Posterior cingulate gyrus (tissue), 11 donors: Measurements from ENCODE around the gene DBN1.

Experiments used
- DNase-seq, 10 donors: peaks; one replicate each; pipeline versions ENCODE4 v3.0.0 to v3.0.0-alpha.2; 2020 to 2021; ENCODE audit warnings: mixed read lengths in 3 of 10
- intact Hi-C: fragments of 100-400 bp; cut with DNase I; formaldehyde crosslinking; loops from one replicate; pipeline ENCODE4 v1.15.1; 2023

The DBN1 gene

GRCh38 chr5:177434942-177435738 lies 38.3 kb downstream of the DBN1 start:
- intact Hi-C loops = no loop called here
- no peak for DNase-seq

DNA sequence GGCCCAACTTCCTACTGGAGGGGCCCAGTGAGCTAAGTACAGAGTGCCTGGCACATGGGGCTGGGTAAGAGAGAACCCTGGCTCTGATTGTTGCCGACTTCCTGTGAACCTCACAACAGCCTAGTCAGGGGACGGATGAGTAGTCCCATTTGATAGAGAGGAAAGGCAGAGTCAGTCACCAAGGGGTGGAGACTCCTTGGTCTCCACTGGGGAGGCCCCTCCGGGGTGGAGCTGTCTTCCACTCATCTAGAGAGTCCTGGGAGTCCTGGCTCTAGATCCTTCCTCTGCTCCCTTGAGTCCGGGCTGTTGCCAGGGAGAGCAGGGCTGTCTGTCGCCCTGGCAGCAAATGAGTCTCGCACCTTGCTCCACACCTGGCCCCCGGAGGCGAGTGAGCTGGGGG lies 39.0 kb downstream of the DBN1 start:
- intact Hi-C loops = no loop called here
- no peak for DNase-seq

DNA sequence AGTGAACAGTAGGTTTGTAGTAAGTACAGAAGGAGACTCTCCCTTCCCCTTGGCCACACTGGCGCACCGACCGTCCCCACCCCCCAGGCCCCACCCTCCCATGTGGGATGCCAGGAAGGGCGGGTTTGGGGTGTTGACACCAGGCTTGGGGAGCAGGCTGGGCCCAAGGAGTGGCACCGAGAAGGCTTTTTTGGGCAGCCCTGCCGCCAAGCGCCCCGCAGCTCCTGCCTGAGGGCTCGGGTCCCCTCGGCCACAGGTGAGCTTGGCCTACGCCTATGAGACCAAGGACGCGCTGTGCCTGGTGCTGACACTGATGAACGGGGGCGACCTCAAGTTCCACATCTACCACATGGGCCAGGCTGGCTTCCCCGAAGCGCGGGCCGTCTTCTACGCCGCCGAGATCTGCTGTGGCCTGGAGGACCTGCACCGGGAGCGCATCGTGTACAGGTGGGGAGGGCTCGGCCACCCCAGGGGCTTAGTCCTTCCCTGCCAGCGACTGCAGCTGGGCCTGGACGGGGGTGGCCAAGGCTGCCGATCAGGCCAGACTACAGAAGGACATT lies 39.7 kb downstream of the DBN1 start:
- DNase-seq = no peak
- intact Hi-C loops = no loop called here

- DNase-seq = no peak
- intact Hi-C loops = no loop called here
Observed at GRCh38 chr5:177432839-177433657, 40.4 kb downstream of the DBN1 start.

DNA sequence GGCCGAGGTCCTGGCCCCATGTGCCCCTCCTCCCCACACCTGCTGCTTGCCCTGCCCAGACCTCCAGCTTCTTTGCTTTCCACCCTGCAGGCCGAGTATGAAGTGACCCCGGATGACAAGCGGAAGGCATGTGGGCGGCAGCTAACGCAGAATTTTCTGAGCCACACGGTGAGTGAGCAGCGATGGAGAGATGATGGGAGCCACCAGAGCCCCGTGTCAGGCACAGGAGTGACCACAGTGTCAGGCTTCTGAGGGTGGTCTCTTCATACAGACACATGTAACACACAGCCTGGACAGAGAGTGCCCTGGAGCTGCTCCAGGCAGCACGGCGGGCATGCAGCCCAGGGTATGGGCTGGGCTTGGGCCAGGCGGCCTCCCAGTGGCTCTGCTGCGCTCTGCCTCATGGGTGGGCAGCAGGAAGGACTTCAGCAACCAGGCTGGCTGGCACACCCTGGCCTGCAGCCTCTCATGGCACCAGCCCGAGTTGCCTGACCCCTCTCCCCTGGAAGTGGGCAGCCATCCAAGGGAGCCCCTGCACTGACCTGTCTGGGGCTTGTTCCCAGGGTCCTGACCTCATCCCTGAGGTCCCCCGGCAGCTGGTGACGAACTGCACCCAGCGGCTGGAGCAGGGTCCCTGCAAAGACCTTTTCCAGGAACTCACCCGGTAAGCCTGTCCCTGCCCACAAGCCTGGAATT lies 41.1 kb downstream of the DBN1 start:
- intact Hi-C loops = no loop called here
- DNase-seq = peak in 5 of 10 donors; percentile 50 to 91 (median 76)

DNA sequence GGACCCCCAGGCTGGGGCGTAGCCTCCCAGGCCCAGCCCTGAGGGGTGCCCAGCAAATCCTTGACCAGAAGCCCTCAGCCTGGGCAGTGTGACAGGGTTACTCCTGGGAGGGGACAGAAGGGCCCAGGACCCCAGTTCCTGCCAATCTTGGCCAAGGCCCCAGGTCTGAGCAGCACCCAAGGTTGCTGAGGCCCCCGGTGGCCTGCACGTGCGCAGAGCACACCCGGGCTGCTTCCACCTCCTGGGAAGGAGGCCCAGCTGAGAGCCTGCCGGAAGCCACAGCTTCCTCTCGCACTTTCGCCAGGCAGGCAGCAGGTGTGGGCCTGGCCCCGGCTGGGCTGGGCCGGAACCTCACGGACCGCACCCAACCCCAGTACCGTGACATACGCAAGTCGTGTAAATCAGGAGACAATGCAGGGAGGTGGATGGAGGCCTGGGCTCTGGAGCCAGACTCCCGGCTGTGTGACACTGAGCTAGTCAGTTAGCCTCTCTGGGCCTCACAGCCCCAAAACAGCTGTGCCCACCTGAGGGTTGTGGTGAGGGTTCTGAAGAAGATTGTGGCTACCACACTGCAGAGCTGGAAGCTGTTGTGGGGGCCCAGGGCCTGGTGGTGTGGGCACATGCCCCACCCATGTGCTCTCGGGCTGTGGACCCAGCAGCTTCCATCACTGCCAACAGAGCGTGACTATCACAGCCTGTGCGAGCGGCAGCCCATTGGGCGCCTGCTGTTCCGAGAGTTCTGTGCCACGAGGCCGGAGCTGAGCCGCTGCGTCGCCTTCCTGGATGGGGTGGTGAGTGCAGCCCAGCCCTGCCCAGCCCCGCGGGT lies 41.9 kb downstream of the DBN1 start:
- peak in 3 of 10 donors; percentile 50 to 89 (median 81) for DNase-seq
- intact Hi-C loops = no loop called here

DNA sequence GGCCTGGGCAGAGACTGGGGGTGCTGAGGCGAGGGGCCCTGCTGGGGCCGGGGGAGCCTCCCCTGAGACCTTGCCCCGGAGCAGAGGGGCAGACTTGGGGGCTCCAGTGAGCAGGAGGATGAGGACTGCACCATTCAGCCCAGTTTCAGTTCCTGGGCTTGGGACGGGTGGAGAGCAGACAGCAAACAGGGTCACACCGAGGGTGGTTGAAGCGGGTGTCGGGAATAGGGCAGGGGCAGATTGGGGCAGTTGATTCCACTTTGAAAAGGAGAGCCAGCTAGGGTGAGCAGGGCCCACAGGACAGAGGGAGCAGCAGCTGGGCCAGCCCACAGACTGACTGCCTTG lies 42.5 kb downstream of the DBN1 start:
- DNase-seq = no peak
- intact Hi-C loops = no loop called here

GRCh38 chr5:177430140-177430951 lies 43.1 kb downstream of the DBN1 start:
- no peak for DNase-seq
- intact Hi-C loops = no loop called here

DNA sequence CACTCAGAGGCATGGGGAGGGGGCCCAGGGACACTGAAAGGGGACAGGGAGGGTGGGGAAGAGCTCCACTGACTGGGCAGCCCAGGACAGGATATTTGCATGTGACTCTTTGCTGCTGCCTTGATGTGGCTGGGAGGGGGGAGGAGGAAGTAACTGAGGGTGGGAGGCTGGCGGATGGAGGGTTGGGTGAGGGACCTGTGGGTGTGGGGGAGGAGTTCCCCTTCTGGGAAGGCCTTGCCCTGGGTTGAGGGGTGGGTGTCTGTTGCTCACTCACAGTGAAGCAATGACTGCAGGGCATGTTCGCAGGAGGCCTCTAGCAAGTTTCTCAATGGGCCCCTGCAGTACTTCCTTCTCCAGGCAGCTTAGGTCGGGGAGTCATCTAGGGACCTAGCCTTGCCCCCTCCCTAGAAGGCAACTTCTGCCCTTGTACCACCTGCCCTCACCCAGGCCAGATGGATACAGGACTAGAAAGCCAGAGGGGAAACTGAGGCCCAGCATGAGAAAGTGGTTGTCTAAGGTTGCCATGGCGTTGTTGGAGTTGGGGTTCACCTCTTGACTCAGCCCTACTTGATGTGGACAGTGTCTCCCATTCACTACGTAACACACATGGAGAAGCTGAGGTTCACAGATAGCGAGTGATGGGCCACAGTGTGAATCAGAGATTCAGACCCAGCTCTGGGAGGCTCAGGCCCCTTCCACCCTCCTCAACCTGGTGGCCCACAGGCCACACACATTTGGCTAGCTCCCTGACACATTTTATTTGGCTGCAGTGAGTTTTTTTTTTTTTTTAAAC lies 44.0 kb downstream of the DBN1 start:
- intact Hi-C loops = no loop called here
- DNase-seq = peak in 3 of 10 donors; percentile 43 to 88 (median 45)

GRCh38 chr5:177428574-177429217 lies 44.7 kb downstream of the DBN1 start:
- intact Hi-C loops = no loop called here
- no peak for DNase-seq

DNA sequence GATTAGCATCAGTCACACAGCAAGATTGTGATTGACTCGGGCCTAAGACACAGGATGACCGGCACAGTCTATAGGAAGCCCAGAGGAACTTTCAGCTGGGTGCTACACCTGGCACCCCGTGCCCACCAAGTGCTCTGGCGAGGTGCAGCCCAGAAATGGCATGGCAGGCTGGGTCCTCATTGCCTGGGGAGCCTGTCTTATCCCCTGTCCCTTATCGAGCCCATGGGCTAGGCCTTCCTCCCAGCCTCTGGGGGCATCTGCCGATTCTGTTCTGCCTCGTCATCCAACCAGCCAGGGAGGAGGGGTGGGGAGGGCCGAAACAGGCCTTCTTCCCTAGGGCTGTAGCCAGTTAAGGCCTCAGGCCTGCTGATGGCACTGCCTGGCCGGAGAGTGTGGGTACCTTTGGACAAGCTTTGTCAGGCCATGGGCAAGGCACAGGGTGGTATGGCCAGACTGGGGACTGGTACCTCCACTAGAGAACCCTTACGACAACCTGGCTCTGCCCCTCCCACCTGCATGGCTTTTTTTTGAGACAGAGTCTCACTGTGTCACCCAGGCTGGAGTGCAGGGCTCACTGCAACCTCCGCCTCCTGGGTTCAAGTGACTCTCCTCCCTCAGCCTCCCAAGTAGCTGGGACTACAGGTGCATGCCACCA lies 45.4 kb downstream of the DBN1 start:
- intact Hi-C loops = loop anchor here (2.0 kb wide), 2 partner anchors 23 to 27 kb away; no protein-coding TSS in a partner anchor
- DNase-seq = peak in 1 of 10 donors; percentile 85

DNA sequence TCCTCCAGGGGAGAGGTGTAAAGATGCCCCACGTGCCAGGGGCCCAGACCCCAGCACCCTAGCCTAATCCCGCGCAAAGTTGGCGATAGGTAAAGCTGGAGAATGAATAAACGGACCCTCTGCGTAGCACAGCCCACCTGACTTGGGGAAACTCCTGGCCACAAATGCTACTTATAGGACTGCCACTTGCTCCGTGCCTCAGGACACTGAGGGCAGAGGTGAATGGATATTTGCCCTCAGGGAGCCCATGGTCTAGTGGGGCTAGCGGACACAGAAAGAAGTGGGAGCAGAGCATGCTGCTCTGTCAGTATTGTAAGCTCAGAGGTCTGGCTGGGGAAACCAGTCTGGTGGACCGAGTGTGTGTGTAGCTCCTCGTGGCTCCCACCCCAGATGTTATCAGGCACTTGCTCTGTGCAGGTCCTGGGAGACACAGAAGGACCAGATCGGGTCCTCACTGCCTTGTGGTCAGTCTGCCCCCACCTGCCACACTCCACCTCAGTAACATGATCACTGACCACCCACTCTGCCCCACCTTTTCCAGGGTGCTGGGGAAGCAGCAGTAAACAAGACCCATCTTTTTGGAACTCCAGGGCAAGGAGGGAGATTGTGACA lies 46.1 kb downstream of the DBN1 start:
- intact Hi-C loops = loop anchor here (2.0 kb wide), 2 partner anchors 23 to 27 kb away; no protein-coding TSS in a partner anchor

DNA sequence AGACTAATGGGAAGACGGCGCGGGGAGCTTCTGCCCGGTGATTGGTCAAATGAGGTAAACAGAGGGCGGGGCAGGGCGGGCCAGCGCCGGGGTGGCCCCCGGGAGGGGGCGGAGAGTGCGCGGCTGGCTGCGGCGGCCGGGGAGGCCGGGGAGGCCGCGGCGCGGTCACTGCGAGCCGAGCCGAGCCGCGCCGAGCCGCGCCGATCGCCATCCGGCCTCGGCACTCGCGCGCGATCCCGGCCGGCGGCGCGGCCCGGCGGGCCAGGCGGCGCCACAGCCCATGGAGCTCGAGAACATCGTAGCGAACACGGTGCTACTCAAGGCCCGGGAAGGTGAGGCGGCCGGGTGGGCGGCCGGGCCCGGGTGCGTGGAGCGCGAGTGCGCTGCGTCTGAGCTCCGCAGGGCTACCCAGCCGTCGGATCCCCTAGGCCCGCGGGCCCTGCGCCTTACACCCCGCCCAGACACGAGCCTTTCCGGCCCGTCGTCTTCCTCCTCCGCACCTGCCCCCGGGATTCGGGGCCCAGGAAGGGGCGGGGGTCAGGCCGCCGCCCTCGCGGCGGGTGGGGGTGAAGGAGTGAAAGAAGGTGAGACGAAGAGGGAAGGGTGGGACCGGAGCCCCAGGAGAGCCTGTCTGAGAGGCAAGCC lies 46.7 kb downstream of the DBN1 start, which contains the start of gene GRK6:
GRK6 (plus strand) TSS at position 111 of the 645 bp plus-strand sequence; CDS start at position 281, 170 bp downstream.
- peak in 2 of 10 donors; percentile 84 to 89 for DNase-seq
- intact Hi-C loops = loop anchor here (2.0 kb wide), 2 partner anchors 22 to 28 kb away; no protein-coding TSS in a partner anchor

More for the DNA sequence above, 46.1 kb downstream of the DBN1 start:
- DNase-seq = no peak

DNA sequence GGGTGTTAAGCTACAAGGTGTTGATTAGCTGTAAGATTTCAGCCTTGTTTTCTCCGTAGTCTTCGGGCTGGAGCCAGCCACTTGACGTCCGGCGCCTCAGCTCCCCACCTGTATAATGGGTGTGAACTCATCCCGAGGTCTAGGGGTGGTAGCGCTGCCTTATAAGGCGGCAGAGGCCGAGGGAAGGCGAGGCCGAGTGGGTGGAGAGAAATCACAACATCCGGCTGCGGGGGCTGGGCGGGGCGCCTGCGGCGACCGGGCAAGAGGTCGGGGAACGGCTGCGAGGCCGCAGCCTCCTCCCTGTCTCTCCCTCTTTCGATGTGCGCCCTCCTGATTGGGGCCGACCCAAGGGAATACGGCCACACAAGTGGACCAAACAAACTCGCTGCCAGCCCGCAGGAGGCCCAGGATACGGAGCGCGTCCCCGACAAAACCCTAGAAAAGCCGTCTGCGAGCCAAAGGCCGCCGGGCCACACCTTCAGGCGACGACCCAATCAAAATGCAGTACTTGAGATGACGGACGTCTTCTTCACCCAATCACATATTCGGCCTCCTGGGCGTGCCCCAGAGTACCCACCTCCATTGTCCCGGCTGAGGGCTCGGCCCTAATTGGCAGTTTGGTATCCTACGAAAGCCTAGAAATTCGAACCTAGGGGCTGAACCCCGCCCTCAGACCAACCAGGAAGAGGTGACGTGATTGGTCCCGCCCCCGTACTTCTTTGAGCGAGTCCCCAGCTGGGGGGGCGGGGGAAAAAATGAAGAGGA lies 47.5 kb downstream of the DBN1 start:
- intact Hi-C loops = loop anchor here (2.0 kb wide), 2 partner anchors 21 to 29 kb away; no protein-coding TSS in a partner anchor
- DNase-seq = peak; percentile 99 to 100 (median 100)

GRCh38 chr5:177425196-177425800 lies 48.1 kb downstream of the DBN1 start:
- peak in 1 of 10 donors; percentile 86 for DNase-seq

More at GRCh38 chr5:177425196-177425800, 48.1 kb downstream of the DBN1 start:
- intact Hi-C loops = no loop called here
